ENCODE results near the gene CASTOR1. TPM values are rescaled to one million over a fixed set of nuclear protein-coding genes. Genes with fewer than 3 reads are reported as not detected.
A peak's percentile ranks its signal among the peaks of the same experiment; 100 is the strongest.

Gene CASTOR1
- total RNA-seq, 4 donors from 2014 or later, result 16.5 to 36.0 (median 27.7) TPM

DNA sequence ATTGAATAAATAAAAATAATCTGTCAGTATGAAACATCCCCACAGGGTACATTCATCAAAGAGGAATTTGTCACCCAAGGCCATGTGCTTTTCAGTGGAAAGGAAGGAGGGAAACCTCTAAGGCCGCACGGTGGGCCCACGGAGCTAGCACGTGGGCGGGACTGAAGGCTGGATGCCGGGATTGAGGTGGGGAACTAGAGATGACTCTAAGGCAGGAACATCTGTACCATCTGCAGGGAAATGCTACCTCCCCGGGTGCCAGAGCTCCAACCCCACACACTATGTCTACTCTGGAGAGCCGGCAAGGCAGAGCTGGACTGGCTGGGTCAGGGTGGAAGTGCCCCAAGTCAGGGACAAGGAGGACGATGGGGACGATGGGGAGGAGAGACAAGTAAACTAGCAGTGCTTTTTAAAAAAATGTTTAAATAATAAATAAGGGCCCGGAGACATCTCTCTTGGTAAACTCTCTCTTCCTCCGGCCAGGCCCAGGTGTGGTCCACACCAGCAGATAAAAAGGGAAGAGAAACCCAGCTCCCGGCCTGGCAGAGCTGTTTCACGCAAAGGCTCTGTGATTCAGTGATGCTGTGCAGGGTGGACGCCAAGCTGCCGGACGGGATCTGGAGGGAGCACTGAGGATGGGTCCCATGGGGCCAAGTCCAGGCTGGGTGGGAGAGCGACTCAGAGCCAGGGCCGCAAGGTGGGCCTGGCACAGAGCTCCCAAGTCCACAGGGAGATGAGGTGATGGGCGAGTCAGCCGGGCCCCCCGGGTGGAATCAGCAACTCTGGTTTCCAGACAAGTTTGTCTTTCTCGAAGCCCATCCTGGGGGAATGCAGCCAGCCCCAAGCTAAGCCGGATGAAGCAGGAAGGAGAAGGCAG, 48.5 kb downstream of the CASTOR1 start:
- Histone ChIP-seq H3K27me3 (no peaks in the 10 kb centered on the region), H3K4me3 (replicated peaks in 1 of 3) (no peak overlapping the region), H3K36me3 (no peaks in the 10 kb centered on the region), H3K27ac (no peak overlapping the region), H3K4me1 (peaks cover 8 to 14% of the 10 kb centered on the region in 2 donors), H3K9me3 (no peaks in the 10 kb centered on the region)
- intact Hi-C loops (cut with DNase I), result no loop called here
- TF ChIP-seq CTCF (IDR thresholded peaks at IDR 0.05) (no peak), POLR2A (IDR thresholded peaks at IDR 0.05) (no peak)
- 86 to 88% methylated on average over 24 of the region's 24 CpGs for WGBS, 2 donors
- no peak for DNase-seq

GRCh38 chr22:30239488-30240405, 49.6 kb downstream of the CASTOR1 start:
- DNase-seq, result no peak
- WGBS, 2 donors, result 87% methylated on average over 16 to 17 of the region's 17 CpGs
- intact Hi-C loops (cut with DNase I), result no loop called here
- TF ChIP-seq POLR2A (IDR thresholded peaks at IDR 0.05) (no peak), CTCF (IDR thresholded peaks at IDR 0.05) (no peak)
- H3K27ac ChIP-seq, result no peak overlapping the region
- no peaks in the 10 kb centered on the region for H3K9me3 ChIP-seq
- no peaks in the 10 kb centered on the region for H3K27me3 ChIP-seq
- H3K4me3 ChIP-seq (replicated peaks in 1 of 3), result no peak overlapping the region
- peaks cover 16 to 20% of the 10 kb centered on the region in 2 donors for H3K4me1 ChIP-seq
- H3K36me3 ChIP-seq, result no peaks in the 10 kb centered on the region

GRCh38 chr22:30238661-30239487, 50.4 kb downstream of the CASTOR1 start:
- WGBS, 2 donors, result 80 to 85% methylated on average over 22 to 26 of the region's 27 CpGs
- intact Hi-C loops (cut with DNase I), result no loop called here

DNA sequence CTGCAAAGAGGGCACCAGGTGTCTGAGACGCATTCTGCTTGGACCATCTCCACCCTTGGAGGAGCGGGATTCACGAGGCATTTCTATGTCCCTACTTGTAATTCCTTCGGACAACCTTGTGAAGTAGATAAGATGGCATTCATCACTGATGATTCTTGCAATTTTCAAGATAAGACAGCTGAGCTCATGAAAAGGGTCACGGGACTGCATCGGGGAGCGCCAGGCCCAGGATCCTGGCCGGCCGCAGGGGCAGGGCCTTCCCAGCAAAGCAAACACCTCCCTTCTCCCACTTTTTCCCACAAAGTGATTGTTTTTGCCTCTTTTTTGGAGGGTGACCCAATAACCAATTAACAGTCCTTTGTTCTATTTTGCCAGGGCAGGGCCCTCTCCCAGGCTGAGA, 51.2 kb downstream of the CASTOR1 start:
- Histone ChIP-seq H3K27me3 (no peaks in the 10 kb centered on the region), H3K27ac (no peak overlapping the region), H3K36me3 (no peaks in the 10 kb centered on the region), H3K9me3 (no peaks in the 10 kb centered on the region), H3K4me1 (peaks cover 16 to 24% of the 10 kb centered on the region in 2 donors), H3K4me3 (replicated peaks in 1 of 3) (no peak overlapping the region)
- TF ChIP-seq CTCF (IDR thresholded peaks at IDR 0.05) (no peak), POLR2A (IDR thresholded peaks at IDR 0.05) (no peak)
- 92 to 96% methylated on average over 9 of the region's 9 CpGs for WGBS, 2 donors
- no peak for DNase-seq
- intact Hi-C loops (cut with DNase I), result no loop called here

More at GRCh38 chr22:30238661-30239487, 50.4 kb downstream of the CASTOR1 start:
- peak; percentile 23 to 43 for DNase-seq
- Histone ChIP-seq H3K4me1 (peaks cover 16 to 24% of the 10 kb centered on the region in 2 donors), H3K36me3 (no peaks in the 10 kb centered on the region), H3K4me3 (replicated peaks in 1 of 3) (no peak overlapping the region), H3K27ac (no peak overlapping the region), H3K9me3 (no peaks in the 10 kb centered on the region), H3K27me3 (no peaks in the 10 kb centered on the region)
- TF ChIP-seq POLR2A (IDR thresholded peaks at IDR 0.05), result no peak
- TF ChIP-seq CTCF (IDR thresholded peaks at IDR 0.05), result no peak

Measured in thyroid gland (tissue), 4 donors.